HepG2 (cell line): ENCODE measurements around the gene COL5A2.

ENCODE experiments used
- ZNF230 ChIP-seq: sonication (generic); formaldehyde crosslinking; IDR thresholded peaks from 2 replicates; pipeline ENCODE4 v1.4.0; 2020; ENCODE audit warnings: mild to moderate bottlenecking, missing genetic modification reagents
- TF ChIP-seq, protein P1 (sequence below): IDR thresholded peaks from 2 replicates; pipeline ENCODE4 v1.6.1; 2016; ENCODE audit warnings: low read depth, missing genetic modification reagents, missing compliant biosample characterization

DNA sequence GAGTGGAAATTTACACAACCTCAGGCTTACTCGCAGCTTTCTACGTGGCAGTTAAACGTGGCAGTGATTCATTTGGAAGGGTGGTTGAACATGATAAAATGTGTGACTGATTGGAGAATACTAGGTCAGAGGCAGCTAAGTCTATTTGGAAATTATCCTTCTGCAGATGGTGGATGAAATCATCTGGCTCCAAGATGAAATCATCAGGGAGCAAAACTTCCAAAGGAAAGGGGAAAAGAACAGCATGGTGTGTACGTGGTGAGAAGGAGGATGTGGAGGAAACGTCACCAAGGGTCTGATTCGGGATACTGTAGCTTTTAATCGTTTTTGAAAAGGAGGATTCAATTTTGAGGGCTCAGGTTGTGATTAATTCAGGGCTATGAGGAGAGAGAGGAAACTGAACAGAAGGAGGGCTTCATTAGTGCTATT, 157.5 kb downstream of the COL5A2 start:
- TF ChIP-seq, protein P1, sequence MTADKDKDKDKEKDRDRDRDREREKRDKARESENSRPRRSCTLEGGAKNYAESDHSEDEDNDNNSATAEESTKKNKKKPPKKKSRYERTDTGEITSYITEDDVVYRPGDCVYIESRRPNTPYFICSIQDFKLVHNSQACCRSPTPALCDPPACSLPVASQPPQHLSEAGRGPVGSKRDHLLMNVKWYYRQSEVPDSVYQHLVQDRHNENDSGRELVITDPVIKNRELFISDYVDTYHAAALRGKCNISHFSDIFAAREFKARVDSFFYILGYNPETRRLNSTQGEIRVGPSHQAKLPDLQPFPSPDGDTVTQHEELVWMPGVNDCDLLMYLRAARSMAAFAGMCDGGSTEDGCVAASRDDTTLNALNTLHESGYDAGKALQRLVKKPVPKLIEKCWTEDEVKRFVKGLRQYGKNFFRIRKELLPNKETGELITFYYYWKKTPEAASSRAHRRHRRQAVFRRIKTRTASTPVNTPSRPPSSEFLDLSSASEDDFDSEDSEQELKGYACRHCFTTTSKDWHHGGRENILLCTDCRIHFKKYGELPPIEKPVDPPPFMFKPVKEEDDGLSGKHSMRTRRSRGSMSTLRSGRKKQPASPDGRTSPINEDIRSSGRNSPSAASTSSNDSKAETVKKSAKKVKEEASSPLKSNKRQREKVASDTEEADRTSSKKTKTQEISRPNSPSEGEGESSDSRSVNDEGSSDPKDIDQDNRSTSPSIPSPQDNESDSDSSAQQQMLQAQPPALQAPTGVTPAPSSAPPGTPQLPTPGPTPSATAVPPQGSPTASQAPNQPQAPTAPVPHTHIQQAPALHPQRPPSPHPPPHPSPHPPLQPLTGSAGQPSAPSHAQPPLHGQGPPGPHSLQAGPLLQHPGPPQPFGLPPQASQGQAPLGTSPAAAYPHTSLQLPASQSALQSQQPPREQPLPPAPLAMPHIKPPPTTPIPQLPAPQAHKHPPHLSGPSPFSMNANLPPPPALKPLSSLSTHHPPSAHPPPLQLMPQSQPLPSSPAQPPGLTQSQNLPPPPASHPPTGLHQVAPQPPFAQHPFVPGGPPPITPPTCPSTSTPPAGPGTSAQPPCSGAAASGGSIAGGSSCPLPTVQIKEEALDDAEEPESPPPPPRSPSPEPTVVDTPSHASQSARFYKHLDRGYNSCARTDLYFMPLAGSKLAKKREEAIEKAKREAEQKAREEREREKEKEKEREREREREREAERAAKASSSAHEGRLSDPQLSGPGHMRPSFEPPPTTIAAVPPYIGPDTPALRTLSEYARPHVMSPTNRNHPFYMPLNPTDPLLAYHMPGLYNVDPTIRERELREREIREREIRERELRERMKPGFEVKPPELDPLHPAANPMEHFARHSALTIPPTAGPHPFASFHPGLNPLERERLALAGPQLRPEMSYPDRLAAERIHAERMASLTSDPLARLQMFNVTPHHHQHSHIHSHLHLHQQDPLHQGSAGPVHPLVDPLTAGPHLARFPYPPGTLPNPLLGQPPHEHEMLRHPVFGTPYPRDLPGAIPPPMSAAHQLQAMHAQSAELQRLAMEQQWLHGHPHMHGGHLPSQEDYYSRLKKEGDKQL (CRISPR knock-in tag): no peak
- TF ChIP-seq ZNF230 (CRISPR knock-in tag): no peak
